Sigmoid colon (tissue), 4 donors: Measurements from ENCODE around the gene MCCC2.

Experiments
- POLR2A ChIP-seq, 2 donors: fragments of 450-650 bp; IDR thresholded peaks; one replicate each; pipeline ENCODE4 v1.6.1; 2016; ENCODE audit warnings: antibody characterized with exemption in 2 of 2, mild to moderate bottlenecking in 2 of 2, moderate library complexity in 2 of 2
- POLR2AphosphoS5 ChIP-seq, 4 donors: sonication (generic); formaldehyde crosslinking; IDR thresholded peaks; one replicate each; pipeline ENCODE4 v1.6.1; 2017; ENCODE audit warnings: antibody characterized with exemption in 4 of 4
- TF ChIP-seq, protein P1 (sequence below), 4 experiments: fragments of 450-650 bp in 3 of 4; fragments of 200-600 bp in 1 of 4; IDR thresholded peaks; one replicate each; pipeline ENCODE4 v1.5.1; 2016 to 2019; ENCODE audit warnings: antibody characterized with exemption in 4 of 4, mild to moderate bottlenecking in 3 of 4, moderate library complexity in 2 of 4

DNA sequence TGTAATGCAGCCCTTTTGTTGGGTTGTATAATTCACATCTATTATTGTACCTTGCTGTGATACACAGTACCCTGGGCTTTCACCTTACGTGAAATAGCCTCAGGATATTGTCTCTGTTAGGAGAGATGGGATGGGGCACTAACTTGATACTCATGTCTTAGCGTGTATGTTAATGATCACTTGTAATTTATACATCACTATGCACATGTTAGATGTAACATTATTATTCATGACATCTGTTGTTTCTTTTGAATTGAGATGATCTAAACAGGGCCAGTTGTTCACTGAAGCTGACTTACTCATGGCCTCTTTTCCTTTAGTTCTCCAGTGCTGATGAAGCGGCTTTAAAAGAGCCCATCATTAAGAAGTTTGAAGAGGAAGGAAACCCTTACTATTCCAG is 65.2 kb downstream of the MCCC2 start:
- TF ChIP-seq, protein P1, sequence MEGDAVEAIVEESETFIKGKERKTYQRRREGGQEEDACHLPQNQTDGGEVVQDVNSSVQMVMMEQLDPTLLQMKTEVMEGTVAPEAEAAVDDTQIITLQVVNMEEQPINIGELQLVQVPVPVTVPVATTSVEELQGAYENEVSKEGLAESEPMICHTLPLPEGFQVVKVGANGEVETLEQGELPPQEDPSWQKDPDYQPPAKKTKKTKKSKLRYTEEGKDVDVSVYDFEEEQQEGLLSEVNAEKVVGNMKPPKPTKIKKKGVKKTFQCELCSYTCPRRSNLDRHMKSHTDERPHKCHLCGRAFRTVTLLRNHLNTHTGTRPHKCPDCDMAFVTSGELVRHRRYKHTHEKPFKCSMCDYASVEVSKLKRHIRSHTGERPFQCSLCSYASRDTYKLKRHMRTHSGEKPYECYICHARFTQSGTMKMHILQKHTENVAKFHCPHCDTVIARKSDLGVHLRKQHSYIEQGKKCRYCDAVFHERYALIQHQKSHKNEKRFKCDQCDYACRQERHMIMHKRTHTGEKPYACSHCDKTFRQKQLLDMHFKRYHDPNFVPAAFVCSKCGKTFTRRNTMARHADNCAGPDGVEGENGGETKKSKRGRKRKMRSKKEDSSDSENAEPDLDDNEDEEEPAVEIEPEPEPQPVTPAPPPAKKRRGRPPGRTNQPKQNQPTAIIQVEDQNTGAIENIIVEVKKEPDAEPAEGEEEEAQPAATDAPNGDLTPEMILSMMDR (IDR thresholded peaks at IDR 0.05): no peak
- TF ChIP-seq POLR2AphosphoS5 (IDR thresholded peaks at IDR 0.05): no peak
- TF ChIP-seq POLR2A (IDR thresholded peaks at IDR 0.05): no peak
